DMS153 (cell line): ENCODE data around the gene TMA7B.

Experiments
- DNase-seq: peaks from one replicate; lab custom pipeline; 2025; lab: John Stamatoyannopoulos, UW

Gene TMA7B

DNA sequence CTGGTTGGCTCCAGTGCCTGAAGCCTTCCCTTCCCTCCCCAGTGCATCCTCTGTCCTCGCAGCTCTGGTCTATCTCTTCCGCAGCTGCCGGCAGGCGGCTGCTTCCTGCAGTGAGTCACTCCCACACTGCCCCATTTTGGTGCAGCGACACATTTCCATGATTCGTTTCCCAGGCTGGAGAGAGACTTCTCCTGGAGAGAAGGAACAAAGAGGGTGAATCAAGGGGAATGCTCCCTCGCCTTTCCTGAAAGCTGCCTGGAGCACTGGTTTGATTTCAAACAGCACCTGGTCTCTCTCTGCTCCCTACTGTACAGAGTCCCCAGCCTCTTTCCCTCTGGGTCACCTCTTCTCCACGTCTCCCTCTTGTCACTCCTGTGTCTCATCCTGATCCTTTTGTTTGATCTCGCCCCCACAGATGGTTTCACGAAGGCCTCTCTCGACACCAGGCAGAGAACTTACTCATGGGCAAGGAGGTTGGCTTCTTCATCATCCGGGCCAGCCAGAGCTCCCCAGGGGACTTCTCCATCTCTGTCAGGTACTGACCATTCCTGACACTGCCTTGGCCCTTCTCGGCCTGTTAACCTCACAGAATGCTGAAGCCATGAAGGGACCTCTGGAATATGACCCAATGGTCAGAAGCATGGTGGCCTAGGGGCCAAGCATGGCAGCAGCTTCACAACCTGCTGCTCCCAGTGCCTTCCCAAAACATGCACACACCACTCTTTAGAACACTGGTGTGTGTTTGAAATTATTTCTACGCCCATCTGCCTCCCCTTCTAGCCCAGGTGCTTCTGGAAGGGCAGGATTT lies at the start of gene TMA7B:
TSS of gene TMA7B (plus strand) at position 758 of the 808 bp plus-strand sequence. CDS start 3,978 bp downstream, outside the sequence.
- no peak for DNase-seq

DNA sequence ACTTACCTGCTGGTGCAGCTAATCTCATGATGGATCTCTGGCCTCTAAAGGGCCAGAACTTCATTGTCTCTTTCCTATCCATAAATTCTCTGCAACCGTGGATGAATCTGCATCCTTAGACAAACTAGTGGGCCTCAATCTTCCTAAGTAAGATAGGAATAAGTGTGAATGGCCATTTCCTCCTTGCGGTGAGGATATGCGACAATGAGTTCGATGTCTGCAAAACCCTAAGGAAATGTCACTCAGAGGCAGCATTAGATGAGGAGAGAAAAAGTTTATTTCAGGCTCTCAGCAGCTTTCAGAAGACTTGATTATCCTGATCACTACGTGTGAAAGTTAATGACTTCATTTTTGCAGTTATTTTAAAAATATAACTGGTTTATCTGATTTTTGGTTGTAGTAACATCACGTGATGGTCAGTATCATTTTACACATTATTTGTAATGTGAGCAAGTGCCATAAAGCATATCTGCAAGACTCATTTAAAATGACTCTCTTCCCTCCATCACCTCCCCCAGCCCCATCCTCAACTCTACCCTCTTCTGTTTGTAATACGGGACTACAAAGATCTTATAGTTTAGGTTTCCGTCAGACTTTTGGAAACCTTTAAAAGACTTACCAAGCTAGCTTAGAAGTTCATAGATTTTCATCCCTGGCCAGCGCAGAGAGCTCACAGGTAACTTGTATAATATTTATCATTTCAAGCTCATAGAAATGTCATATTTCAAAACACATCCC lies 49.2 kb upstream of the TMA7B start:
- no peak for DNase-seq

DNA sequence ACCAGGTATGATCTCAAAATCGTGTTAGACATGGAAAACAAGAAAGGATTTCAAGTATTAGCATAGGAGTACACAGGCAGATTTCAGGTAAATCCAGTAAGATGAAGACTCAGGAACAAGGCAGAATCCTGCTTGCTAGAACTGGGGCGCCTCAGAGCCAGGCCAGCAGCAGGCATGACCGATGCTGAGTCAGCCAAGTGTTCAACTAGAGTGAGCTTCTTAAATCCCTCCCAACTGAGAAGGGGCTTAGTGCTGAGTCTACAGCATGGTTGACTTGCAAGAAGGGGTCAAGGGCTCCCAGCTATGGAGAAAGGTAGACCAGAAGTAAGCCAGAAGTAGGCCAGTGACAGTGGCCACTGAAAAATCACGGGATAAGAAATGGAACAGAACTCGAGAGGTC lies 46.9 kb upstream of the TMA7B start:
- DNase-seq, result no peak

DNA sequence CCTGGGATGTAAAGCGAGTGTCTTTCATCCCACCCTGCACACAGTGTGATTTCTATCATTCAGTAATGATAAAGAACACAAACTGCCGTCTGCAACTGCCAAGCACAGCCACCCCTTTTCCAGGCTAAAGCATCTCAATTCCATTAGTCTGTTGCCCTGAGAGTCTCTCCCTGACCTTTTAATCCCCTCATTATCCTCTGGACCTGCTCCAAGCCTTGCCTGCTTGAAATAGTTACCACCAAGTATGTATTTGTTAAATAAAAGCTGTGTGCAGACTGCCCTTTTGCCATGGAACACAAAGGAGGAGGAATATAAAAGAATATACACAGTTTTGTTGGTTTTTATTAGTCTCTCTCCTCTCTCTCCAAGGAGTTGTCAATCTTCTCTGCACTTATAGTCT lies 46.3 kb upstream of the TMA7B start:
- no peak for DNase-seq

DNA sequence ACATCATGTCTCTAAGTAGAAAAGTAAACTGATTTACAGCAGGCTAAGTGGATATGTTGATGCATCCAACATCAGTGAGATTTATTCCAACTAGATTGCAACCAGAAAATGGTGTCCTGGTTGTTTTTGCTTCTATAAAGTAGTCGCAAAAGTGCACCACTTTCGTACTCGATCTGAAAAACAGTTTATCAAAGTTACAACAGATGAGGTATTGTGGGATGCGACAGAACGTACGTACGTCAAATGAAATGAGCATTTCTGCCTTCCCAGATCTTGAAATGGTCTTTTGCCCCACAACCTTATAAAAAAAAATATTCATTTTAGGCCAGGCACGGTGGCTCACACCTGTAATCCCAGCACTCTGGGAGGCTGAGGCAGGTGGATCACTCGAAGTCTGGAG lies 45.6 kb upstream of the TMA7B start:
- DNase-seq, result no peak

DNA sequence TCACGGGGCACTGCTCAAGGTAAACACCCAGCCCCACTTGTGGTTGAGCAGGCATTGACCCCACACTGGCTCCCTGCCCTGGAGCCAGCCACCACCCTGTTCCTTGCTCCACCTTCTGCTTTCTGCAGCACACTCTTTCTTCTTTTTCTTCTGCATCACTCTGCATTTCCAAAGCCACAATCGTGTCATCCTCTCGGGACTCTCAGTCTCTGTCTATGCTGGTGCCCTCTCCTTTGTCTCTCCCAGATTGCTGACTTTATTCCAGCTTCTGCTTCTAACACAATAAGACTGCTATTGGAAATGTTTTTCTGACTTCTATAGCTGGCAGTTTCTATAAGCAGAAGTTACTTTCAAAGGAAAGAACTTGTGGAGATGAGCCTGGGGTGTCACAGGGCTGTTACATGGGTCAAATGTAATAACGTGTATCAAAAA lies 44.9 kb upstream of the TMA7B start:
- DNase-seq, result no peak

DNA sequence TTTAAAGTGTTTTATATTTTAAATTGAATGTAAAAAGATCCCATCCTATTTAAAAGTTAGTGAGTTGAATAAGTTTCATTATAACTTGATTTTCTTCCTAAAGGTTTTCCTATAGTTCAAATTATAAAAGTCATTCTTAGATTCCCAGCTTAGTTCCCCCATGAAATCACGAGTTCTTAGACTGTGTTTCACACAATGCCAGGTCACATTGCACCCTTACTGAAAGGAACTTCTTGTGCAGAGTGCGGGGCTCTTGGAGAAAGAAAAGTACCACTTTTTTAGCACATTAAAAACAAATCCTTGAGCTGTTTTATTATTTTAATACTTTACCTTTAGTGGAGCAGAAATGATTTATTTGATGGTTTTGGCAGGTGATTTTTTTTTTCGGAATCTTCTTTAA lies 43.7 kb upstream of the TMA7B start:
- DNase-seq, result no peak

DNA sequence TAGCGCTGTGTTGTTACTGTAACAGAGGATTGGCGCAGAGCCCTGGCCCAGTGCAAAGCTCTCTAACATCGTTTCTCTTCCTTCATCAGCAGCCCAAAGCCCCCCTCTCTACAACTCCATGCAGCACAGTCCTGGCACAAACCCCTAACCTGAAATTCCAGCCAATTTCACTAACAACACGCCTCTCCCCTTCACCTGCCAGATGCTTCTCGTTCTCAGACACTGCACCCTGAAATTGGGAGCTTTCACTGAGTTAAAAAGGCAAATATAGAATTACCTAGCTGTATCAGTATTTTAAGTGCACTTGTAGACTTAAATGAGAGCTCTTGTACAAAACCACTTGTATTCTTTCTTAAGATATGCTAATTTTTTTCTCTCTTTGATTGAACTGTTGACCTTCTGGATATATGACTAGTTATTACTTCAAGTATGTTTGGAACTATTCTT lies 43.0 kb upstream of the TMA7B start:
- no peak for DNase-seq

DNA sequence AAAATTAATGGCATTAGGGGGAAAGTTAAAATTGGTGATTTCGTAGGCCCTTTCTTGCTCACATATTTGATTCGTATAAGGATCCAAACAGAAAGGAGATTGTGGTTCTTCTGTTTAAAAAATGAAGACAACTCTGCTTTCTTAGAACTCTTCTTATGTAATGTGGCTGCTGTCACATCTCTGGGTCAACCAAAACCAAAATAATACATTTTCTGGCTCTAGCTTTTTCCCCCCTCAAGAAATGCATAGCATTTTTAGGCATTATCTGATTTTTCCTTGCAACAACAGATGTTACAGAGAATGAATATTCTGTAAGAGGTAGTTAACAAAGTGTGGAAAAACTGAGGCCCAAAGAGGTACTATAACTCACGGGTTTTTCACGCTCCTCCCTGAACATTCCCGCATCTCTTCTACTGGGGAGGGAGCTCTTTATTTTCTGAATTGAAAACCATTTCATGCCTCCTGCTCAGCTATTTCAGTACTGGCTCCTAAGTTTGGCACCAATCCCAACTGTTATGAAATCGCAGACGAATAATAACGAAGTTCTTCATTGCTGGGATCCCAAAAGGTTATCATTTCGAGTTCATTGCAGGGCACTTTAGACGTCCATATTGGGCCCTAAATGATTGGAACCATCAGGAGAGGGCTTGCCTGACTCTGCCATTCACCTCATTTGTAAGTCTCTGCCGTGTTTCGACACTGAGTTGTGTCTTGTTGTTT lies 42.3 kb upstream of the TMA7B start:
- DNase-seq, result no peak

DNA sequence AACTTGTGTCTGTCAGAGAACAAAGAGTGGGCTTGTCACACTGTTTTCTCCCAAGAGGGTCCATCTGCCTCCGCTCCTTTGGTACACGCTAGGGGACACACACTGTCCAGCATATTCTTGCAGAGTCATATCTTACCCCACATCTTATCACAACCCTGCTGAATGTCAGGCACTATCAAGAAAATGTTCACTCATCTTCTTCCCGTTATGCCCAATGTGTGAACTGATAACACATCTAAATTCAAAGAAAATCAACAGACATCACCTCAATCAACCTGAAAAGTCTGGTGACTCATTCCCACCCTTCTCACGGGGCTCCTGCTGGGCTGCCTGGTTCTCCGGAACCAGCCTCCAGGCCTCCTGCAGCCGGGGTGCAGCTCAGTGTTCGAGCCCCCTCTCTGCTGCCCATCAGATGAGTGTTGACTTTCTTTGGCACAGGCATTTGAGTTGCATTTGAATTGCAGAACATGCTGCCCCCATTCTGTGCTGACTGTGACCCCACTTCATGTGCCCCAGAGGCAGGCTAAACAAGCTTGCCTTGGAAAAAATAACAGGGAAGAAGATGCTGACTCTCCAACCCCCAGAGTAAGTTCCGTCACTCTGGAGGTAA lies 40.0 kb upstream of the TMA7B start:
- DNase-seq, result no peak

DNA sequence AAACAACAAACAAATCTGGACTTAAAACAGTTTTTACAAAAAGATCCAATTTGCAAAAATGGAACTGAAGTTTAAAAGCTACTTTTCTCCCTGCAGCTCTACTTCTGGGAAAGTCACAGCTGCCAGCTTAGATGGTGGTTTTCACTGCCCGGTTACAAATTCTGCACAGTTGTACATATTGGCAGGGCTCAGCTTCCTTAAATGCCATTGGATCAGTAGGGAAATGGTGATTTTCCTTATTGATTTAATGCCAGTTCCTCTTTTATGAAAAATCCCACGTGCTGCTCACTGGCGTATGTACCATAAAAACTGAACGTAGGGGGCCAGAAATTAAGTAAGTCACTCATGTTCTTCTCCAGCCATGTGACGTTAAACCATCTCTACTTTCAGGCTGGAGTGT lies 36.5 kb upstream of the TMA7B start:
- DNase-seq, result no peak

DNA sequence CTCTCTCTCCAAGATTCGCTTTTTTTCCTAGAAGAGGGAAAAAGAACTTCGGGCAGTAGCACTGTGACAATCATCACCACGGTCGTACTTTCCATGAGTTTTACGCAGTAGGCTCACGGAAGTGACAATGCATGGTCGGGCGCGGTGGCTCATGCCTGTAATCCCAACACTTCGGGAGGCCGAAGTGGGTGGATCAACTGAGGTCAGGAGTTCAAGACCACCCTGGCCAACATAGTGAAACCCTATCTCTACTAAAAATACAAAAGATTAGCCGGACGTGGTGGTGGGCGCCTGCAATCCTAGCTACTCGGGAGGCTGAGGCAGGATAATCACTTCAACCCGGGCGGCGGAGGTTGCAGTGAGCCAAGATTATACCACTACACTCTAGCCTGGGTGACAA lies 35.9 kb upstream of the TMA7B start:
- DNase-seq, result no peak

DNA sequence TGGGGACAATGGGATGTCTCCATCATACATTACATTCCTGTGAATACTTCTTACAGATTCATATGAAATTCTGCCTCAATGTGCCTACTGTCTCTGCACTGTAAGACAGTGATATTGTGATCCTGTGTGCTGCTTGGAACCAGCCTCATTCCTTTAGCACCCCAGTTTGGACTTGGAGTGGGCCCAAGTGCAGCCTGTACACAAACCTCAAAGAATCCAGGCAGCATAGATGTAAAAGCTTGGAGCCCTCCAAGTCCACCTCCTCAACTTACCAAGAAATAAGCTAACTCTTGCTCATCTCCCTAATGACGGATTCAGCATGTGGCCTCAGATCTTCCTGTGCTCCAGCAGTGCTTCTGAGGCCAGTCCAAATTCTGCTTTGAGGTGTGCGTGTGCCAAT lies 34.9 kb upstream of the TMA7B start:
- DNase-seq, result no peak

DNA sequence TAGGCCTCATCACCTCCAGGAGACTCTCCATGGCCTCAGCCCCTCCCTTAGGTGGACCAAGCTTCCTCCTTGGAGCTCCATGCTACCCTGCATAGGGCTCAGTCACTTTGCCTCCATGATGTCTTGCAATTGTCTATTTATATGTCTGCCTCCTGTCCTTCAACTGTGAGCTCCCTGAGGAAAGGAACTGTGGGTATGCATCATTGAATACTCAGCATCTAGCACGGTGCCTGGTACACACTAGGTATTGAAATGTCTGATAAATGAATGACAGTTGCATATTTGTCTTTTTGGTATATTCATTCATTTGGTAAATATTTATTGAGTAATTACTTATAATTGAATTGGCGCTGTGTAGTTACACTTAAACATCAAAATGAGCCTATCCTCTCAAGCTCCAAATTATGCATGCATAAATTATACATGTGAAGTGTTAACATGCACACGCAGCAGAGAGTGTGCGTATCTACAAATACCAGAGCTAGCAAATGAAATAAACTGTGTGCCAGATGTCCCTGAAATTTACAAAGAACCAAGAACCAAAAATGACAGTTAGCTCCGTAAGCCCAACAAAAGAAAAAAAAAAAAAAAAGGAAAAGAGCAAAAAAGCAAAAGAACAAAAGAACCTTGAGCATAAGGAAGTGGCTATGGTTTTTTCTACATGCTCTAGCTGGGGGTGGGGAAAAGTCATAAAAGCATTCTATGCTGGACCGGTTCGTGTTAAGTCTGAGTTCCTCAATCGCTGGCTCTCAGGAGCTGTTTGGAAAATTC lies 34.1 kb upstream of the TMA7B start:
- peak; percentile 40 for DNase-seq

DNA sequence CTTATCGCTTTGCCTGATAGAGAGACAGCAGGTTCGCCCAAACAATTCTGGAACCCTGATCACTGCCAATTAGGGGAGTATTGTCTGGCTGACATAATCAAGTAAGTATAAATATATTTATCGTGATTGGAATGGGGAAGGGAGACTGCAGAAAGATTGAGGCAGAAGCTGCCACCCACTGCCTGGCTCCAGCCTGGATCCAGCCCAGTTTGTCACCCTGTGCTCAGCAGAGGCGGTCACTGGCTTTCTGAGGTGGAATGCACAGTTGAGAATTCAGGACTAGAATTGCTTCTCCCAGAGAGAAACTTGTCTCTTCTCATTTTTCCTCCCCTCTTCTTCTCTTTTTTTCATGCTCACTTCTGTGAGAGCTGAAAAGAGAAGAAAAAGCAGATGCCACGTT lies 33.4 kb upstream of the TMA7B start:
- no peak for DNase-seq

DNA sequence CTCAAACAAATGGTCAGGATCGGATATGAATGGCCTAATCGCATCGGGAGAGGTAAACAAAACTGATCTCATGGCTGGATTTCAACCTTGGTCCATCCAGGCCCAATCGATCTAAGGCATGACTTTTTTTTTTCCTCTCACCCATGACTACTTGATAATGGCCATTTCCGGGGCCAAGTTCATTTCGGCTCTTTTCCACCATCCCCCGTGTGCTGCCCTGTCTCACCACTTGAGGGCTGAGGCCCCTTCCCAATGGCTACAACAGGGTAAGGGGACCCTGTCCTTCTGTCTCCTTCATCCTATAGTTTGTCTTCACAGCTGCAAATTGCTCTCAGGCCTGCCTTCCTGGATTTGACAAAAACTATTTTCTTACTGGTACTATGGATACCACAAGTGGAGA lies 32.7 kb upstream of the TMA7B start:
- no peak for DNase-seq

DNA sequence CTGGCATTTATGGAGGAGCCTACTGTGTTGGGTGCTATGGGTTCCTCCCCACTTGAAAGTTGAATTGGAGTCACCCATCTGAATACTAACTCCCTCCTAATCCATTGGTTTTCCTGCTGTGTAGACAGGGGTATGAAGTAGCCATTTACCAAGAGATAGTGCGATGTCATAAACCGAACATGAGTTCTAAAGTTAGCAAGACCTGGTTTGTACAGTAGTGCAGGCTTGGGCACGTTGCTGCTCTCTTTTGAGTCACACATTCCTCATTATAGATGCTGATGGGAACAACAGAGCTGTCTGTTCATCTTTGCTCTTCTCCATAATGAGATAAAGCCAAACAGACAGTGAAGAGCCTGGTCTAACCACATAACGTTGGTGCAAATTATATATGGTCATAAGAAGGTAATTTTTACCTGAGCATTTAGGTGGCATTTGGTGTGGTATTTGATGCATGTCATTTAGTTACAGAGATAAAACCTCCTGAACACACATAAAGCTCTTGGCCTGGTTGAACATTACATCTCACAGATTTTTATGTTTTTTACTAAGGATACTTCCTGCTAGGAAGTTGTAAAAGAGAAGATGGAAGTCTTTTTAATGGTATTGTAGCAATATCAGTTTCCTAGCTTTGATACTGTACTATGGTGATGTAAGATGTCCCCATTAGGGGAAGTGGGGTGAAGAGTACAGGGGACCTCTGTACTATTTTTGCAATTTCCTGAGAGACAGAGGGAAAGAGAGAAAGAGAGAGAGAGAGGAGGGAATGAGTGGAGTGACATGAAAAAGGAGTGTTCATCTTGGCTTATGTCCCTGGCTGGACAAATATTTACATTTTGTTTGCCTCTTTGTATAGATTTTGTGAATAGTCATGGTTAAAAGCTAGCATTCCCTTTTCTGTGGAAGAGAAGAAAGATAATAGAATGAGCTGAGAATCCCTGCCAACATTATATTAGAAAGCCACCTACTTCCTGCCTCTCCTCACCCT lies 31.4 kb upstream of the TMA7B start:
- DNase-seq, result peak; percentile 49

DNA sequence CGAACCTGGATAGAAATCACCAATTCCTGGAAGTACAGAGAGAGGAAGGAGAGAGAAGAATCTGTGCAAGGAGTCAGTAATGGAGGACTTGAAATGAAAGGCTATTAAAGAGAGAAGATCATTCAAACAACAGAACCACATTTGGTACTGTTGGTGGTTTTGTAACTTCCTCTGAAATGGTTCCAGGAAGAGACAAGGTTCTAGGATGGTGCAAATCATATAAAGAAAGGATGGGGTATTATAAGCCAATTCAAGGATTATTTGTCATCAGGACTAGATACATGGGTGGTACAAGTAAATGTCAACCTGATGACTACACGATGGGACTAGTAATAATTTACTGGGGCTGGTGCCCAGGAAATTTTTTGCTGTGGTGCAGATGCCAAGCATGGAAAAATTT lies 28.9 kb upstream of the TMA7B start:
- no peak for DNase-seq

DNA sequence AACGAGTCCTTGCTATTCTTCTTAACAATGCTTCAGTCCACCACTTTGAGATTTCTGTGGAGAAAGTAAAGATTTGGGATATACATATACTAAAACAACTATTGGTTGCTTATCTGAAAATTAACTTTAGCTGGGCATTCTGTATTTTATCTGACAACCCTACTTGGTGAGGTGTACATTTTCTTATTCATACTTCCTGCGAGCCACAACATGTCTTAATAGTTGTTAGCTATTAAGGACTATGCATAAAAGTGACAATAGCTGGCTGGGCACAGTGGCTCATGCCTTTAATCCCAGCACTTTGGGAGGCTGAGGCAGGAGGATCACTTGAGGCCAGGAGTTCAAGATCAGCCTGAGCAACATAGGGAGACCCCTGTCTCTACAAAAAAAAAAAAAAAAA lies 28.0 kb upstream of the TMA7B start:
- DNase-seq, result no peak

DNA sequence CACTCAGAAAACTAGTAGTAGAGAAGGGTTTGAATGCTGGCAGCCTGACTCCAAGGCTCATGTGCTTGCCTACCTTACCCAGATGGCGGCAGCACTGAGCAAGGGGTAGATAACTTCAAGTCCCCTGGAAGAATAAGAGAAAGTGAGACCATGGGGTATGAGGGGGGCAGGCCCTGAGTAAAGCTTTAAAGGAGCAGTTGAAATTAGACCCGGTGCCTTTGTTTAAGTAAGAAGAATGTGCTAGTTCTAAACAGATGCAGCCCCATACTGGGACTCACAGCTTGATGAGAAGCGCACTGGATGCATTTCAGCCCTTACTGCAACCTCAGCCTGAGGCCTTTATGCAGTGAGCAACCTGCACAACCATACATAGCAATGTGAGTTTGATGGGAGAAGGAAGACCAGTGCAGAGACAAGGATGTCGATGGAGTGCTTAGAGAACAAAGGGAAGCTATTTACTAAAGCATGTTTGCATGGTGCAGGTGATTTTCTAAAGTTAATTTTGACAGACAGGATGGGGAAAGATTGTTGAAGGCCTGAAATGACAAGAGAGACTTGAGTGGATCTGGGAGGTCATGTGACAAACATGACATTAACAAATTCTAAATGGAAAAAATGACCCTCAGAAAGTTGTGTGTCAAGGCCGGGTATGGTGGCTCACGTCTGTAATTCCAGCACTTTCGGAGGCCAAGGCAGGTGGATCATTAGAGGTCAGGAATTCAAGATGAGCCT lies 27.1 kb upstream of the TMA7B start:
- DNase-seq, result no peak
